ENCODE measurements around the gene CARHSP1.

CARHSP1 gene

DNA sequence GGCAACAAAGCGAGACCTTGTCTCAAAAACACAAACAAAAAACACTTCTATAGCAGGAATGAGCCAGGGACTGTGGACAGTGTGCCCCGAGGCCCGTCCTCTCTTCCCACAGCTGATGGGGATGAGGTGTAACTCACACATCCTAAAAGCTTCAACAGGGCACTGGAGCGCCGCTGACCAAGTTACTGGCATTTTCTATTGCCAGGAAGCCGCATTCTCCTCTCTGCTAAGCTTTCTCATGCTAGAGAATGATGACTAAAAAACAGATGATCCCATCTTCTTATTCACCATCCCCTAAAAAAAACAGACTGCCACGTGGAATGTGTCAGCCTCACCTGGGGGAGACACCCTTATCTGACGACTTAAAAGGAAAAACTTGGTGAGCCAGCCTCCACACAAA is 16.3 kb downstream of the CARHSP1 start:
- TF ChIP-seq, protein P1, sequence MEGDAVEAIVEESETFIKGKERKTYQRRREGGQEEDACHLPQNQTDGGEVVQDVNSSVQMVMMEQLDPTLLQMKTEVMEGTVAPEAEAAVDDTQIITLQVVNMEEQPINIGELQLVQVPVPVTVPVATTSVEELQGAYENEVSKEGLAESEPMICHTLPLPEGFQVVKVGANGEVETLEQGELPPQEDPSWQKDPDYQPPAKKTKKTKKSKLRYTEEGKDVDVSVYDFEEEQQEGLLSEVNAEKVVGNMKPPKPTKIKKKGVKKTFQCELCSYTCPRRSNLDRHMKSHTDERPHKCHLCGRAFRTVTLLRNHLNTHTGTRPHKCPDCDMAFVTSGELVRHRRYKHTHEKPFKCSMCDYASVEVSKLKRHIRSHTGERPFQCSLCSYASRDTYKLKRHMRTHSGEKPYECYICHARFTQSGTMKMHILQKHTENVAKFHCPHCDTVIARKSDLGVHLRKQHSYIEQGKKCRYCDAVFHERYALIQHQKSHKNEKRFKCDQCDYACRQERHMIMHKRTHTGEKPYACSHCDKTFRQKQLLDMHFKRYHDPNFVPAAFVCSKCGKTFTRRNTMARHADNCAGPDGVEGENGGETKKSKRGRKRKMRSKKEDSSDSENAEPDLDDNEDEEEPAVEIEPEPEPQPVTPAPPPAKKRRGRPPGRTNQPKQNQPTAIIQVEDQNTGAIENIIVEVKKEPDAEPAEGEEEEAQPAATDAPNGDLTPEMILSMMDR (conservative IDR thresholded peaks at IDR 0.05; ENCODE audit: low read length), result no peak
- no peak overlapping the region for H3K4me3 ChIP-seq (ENCODE audit: low read length)
- DNase-seq (ENCODE audit: low read depth), result no peak

DNA sequence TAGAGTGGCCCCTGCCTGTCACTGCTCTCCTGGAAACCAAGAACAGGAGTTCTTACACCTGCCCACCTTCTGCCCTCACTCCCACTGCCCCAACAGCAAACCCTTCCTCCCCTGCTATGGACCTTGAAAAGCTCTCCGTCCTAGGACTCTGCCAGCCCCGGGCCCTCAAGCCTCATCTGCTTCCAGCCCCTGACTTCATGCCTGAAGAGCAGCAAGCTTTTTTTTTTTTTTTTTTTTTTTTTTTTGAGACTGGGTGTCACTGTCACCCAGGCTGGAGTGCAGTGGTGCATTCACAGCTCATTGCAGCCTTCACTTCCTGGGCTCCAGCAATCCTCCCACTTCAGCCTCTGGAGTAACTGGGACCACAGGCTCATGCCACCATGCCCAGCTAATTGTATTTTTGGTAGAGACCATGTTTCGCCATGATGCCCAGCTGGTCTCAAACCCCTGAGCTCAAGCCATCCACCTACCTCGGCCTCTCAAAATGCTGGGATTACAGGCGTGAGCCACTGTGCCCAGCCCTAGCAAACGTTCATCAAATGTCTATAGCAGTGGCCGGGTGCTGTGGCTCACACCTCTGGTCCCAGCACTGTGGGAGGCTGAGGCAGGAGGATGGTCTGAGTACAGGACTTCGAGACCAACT is 16.9 kb downstream of the CARHSP1 start:
- no peak overlapping the region for H3K4me3 ChIP-seq (ENCODE audit: low read length)
- TF ChIP-seq, protein P1 (conservative IDR thresholded peaks at IDR 0.05; ENCODE audit: low read length), result no peak
- no peak for DNase-seq (ENCODE audit: low read depth)

GRCh38 chr16:8850279-8850885 is 18.4 kb downstream of the CARHSP1 start:
- TF ChIP-seq, protein P1 (conservative IDR thresholded peaks at IDR 0.05; ENCODE audit: low read length), result no peak
- DNase-seq (ENCODE audit: low read depth), result peak; percentile 80

DNA sequence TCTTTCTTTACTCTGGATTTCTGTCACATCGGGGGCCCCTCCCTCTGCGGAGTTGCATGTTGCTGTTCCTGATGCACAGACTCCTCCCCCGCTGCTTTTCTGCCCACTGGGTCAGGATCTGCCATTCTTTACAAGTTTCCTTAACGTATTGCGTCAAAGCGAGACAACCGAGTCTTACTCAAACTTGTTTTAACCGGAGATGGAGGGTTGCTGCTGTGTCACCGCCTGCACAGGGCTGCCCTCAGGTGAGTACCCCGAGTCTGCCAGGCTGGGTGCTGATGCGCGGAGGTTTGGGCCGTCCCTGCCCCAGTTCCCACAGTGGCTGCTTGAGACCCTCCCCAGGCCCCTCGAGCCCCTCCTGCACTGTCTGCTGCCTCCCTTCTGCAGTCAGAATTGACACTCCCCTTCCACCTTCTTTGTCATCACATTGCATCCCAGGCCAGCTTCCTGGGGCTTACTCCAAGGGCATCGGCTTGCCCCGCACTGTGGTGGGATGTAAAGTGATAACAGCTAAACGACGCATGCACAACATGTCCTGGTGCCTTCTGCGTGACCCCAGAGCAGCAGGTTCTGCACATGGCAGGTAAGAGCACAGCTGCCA is 19.3 kb downstream of the CARHSP1 start:
- H3K4me3 ChIP-seq (ENCODE audit: low read length), result no peak overlapping the region
- TF ChIP-seq, protein P1 (conservative IDR thresholded peaks at IDR 0.05; ENCODE audit: low read length), result no peak
- no peak for DNase-seq (ENCODE audit: low read depth)

More at GRCh38 chr16:8850279-8850885, 18.4 kb downstream of the CARHSP1 start:
- no peak overlapping the region for H3K4me3 ChIP-seq (ENCODE audit: low read length)

DNA sequence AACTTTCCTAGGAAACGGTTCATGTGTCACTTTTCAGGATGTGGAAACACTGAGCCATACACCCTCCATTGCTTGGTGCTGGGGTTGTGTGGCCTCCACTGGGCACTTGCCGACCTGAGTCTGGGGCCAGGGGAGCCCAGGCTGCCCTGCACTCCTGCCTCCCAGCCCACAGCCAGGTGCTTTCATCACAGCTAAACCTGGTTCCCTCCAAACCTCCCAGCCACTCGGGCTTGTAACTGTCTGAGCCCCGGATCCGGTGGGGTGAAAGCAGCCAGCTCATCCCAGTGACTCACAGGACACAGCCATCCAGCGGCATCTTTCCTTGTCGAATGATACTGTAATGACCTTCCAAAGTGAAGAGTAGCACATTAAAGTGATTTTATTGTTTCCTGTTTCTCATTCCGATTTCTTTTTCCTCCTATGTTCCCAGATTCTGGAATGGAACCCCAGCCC is 19.8 kb downstream of the CARHSP1 start:
- TF ChIP-seq, protein P1 (conservative IDR thresholded peaks at IDR 0.05; ENCODE audit: low read length), result no peak
- peak; percentile 76 for DNase-seq (ENCODE audit: low read depth)

DNA sequence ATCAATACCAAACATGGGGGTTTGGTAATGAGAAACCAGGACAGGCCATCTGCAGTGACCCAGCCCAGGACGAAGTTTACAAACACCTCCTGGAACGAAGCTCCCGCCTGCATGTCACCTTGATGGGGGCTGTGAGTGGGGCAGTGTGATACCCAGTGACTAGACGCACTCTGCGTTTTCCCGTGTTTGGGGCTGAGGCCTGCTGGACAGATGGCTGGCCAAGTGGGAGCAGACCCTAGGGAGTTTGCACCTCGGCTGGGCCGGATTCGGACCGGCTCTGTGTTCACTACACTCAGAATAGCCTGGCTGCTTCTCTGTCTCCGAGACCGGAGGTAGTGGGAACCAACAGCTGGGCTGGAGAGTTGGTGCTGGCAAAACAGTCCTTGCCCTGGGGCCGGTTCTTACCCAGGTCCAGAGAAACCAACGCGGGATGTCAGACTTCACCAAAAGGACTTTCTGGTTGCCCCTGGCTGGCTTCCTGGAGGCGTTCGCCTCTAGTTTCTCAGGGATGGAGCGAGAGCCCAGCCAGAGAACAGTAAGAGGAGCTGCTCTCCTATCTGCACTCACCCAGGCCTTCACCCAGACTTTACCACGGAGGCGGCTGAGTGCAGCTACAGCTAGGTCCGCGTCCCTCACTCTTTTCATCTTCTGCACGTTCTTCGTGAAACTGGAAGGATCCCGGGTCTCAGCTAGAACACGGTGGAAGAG is 20.4 kb downstream of the CARHSP1 start:
- no peak overlapping the region for H3K4me3 ChIP-seq (ENCODE audit: low read length)
- TF ChIP-seq, protein P1 (conservative IDR thresholded peaks at IDR 0.05; ENCODE audit: low read length), result no peak
- DNase-seq (ENCODE audit: low read depth), result no peak

More for the DNA sequence above, 19.8 kb downstream of the CARHSP1 start:
- no peak overlapping the region for H3K4me3 ChIP-seq (ENCODE audit: low read length)
